GM19025 (cell line): ENCODE data around the gene NMNAT3.
A peak's percentile ranks its signal among the peaks of the same experiment; 100 is the strongest.
"Not testable (repeated sequence)": the region's sequence is repeated elsewhere in the genome, so short reads cannot be mapped to it uniquely, and the experiment has no call there.

Experiments
- ATAC-seq: cut with Tn5 transposase; IDR thresholded peaks from one replicate; pipeline ENCODE4 v1.9.1; 2021; ENCODE audit warnings: mild to moderate bottlenecking, low read depth, moderate library complexity; ENCODE audit not compliant: unreplicated experiment

The NMNAT3 gene

GRCh38 chr3:139587797-139588196 lies 90.0 kb downstream of the NMNAT3 start:
- ATAC-seq: no peak

DNA sequence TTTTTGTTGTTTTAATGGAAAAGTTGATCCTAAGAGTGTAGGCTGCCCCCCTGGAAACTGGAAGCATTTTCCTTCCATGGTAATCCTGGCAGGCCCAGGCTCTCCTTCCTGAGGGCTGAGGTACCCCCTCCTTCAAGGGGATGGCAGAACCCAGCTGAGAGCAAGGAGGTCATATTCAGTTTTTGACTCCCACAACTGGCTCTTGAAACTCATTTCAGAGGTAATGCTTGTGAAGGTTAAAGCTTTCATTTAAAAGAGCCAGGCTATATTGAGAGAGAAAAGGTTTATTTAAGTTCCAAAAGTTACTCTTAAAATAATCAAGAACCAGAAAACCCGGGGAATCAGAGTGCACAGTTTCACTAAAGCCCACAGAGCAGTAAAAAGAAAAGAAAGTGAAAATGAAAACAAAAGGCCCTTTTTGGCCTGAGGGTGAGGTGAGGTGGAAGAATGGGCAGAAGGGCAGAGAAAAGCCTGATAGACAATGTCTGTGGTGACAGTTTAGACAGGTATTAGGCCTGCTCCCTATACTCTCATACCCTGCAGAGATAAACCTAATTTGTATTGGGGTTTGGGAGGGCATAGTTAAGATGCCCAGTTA lies 91.3 kb downstream of the NMNAT3 start:
- ATAC-seq: peak; percentile 88

GRCh38 chr3:139585820-139586219 lies 92.0 kb downstream of the NMNAT3 start:
- ATAC-seq: no peak

DNA sequence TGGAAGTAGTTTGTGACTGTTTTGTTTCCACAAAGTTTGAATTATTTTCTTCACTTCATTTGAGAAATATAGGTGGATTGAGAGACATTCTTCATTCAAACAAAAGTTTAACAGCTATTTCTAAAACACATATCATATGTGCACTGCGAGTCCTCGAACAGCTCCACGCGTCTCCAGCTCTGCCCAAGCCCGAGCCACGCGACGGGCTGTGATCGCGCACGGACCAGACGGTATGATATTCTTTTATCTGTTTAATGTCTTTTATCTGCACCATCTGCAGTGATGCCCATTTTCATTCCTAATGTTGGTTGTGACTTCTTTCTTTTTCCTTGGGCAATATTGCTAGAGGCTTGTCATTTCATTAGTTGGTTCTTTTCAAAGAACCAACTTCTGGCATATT lies 94.1 kb downstream of the NMNAT3 start:
- not testable (repeated sequence) for ATAC-seq

GRCh38 chr3:139578783-139579182 lies 99.0 kb downstream of the NMNAT3 start:
- no peak for ATAC-seq

- ATAC-seq: no peak
Observed at GRCh38 chr3:139577909-139578308, 99.9 kb downstream of the NMNAT3 start.

- ATAC-seq: no peak
Observed at GRCh38 chr3:139577346-139577745, 100.4 kb downstream of the NMNAT3 start.

DNA sequence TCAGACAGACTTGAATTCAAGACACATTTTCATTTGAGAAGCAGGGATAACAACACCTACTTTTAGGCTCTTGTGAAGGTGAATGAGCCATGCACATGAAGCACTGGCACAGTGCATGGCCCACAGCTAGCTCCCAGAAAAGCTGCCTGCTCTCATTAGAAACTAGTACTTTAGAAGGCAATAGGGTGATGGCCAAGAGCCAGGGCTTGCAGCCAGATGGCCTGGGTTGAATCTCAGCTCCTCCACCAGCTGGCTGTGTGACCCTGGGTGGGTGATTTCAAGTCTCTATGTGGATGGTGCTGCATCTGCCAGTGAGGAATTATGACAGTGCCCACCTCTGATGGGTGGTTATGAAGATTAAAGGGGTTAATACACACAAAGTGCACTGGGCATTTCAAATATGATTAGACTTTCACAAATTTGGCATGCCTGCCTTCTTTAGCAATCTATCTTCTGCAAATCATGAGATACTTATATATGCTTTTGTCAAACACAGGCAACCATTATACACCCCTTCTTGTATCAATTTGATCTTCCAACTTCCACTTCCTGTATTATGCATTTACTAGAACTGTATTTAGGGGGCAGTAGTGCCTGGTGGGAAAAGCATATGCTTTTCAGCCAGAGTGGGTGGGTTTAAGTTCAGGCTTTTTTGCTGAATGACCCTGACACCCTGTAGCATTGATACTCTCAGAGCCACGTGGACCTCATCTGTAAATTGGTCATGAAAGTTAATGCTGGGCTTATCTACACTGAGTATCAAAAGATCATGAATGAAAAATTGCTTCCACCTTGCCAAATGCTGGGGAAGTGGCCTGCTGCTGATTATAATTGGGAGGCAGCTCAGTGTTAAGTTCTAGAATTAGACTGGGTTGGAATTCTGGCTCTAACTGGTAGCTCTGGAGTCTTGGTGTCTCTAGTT lies 103.5 kb downstream of the NMNAT3 start:
- no peak for ATAC-seq

- no peak for ATAC-seq
Observed at GRCh38 chr3:139572847-139573672, 104.7 kb downstream of the NMNAT3 start.

- ATAC-seq: no peak
Observed at GRCh38 chr3:139571711-139572110, 106.1 kb downstream of the NMNAT3 start.

GRCh38 chr3:139564294-139564861 lies 113.4 kb downstream of the NMNAT3 start:
- no peak for ATAC-seq

- ATAC-seq: no peak
Observed at GRCh38 chr3:139561959-139562676, 115.7 kb downstream of the NMNAT3 start.

- ATAC-seq: no peak
Observed at GRCh38 chr3:139561255-139561817, 116.4 kb downstream of the NMNAT3 start.

GRCh38 chr3:139560411-139560810 lies 117.4 kb downstream of the NMNAT3 start:
- no peak for ATAC-seq

DNA sequence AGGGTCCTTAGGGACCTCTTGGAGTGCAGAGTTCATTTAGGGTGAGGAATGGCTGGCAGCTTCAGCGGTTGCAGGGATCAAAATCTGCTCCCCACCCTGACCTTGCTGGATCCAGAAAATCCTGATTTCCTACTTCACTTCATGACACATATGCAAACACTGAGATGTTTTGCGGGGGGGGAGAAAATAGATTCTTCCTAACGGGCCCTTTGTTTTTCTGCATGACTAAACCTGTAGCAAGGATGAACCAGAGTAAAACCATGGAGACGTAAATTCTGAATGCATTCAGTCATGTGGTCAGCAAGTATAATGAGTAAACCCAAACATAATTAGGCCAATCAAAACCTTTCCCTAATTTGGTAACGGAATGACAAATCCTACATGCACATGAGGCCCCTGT lies 118.2 kb downstream of the NMNAT3 start:
- ATAC-seq: no peak

GRCh38 chr3:139558351-139559266 lies 119.2 kb downstream of the NMNAT3 start:
- ATAC-seq: no peak

GRCh38 chr3:139557041-139557440 lies 120.7 kb downstream of the NMNAT3 start:
- no peak for ATAC-seq

DNA sequence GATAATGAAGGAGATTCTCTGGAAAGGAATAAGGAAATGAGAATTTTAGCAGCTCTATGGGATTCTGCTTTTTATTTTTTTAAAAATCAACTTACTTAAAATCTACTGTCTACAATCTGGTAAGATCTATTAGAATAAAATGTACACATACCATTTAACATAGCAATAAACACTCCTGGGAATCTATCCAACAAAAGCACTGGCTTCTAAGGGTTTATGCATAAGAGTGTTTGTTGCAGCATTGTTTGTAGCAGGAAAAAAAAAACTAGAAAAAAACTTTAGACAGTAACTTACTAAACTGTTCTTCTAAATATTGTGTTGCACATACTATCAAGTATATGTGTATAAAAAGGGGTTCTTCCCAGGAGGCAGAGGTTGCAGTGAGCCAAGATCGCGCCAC lies 122.5 kb downstream of the NMNAT3 start:
- no peak for ATAC-seq

GRCh38 chr3:139554628-139555027 lies 123.1 kb downstream of the NMNAT3 start:
- ATAC-seq: no peak
